Measurements from ENCODE around the gene C12orf57.

The C12orf57 gene

DNA sequence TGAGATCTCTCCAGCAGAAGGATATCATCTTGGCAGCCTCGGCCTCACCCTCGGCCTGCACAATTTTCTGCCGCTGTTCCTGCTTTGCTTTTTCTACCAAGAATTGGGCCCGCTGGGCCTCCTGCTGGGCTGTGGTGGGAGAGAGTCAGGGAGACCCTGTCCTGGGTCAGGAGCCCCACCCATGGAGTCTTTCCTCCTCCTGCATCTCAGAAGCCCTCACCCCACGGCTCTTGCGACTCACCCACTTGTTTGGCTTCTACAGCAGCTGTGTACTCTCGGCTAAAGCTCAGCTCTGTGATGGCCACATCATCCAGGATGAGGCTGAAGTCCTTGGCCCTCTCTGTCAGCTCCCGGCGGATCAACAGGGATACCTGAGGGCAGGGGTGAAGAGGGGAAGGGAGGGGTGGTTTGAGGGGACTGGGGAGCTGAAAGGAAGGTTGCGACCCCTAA, 23.9 kb downstream of the C12orf57 start:
- no peak for DNase-seq

DNA sequence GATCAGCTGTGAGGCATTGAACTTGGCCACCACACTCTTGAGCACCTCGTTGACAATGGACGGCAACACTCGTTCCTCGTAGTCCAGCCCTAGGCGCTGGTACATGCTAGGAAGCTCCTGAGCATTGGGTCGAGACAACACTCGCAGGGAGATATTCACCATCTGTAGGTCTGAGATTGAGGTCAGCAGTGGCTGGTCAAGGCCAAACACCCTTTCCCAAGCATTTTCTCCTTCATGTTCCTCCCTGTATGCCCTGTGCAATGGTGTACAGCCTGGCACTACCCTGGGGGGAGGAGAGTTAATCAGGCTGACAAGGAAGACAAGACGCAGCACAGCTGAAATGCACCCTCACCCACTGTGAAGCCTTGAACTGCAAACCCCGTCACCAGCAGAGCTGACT, 24.6 kb downstream of the C12orf57 start:
- DNase-seq = no peak

- DNase-seq = no peak
Measured at GRCh38 chr12:6970096-6970527, 26.3 kb downstream of the C12orf57 start.

GRCh38 chr12:6974180-6974579, 30.4 kb downstream of the C12orf57 start:
- no peak for DNase-seq

DNA sequence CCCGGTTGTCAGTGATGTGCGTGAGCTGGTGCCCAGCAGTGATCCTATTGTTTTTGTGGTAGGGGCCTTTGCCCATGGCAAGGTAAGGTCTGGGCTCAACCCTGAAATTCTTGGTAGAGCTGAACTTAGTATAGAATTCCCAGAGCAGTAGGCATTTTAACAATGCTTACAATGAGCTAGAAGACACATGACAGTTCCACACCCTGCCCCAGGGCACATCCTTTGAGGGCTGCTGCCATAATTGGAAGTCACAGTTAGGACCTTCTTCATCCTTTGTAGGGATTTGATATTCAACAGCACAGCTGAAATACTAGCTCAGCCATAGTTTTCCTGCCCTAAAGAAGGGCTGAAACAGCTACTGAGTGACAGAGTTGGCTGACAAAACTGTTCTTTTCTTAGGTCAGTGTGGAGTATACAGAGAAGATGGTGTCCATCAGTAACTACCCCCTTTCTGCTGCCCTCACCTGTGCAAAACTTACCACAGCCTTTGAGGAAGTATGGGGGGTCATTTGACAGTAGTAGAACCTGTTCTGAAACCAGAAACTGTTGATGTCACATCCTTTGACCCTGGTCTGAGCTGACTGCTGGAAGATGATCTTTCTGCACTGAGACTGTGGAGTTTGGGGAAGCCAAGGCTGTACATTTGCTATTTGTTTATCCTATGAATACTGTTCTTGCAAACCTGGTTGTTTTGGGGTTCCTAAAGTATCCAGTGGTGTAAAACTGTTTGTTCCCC, 31.6 kb downstream of the C12orf57 start:
- no peak for DNase-seq

- no peak for DNase-seq
Measured at GRCh38 chr12:6977653-6978052, 33.8 kb downstream of the C12orf57 start.

GRCh38 chr12:6978188-6978587, 34.4 kb downstream of the C12orf57 start:
- no peak for DNase-seq

GRCh38 chr12:6978611-6979011, 34.8 kb downstream of the C12orf57 start:
- no peak for DNase-seq

DNA sequence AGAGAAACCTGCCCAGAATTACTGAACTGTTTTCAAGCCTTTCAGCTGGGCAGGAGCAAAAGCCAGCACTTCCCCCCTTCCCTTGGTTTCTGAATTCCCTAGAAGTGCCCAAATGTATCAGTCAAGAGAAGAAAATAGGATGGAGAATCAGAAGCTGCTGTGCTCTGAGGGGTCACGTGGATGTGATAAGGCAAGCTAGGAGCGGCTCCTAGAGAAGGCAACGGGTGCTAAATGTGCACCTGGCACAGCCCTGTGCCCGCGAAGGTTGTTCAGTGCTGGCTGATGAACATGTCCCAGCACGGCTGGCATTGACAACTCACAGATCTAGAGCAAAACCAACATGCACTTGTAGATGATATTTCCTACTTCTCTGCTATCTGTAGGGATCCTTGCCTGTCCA, 35.2 kb downstream of the C12orf57 start:
- DNase-seq = no peak

GRCh38 chr12:6979453-6979852, 35.6 kb downstream of the C12orf57 start:
- no peak for DNase-seq

- DNase-seq = no peak
Measured at GRCh38 chr12:6980075-6980474, 36.3 kb downstream of the C12orf57 start.

GRCh38 chr12:6980740-6981139, 36.9 kb downstream of the C12orf57 start:
- no peak for DNase-seq

DNA sequence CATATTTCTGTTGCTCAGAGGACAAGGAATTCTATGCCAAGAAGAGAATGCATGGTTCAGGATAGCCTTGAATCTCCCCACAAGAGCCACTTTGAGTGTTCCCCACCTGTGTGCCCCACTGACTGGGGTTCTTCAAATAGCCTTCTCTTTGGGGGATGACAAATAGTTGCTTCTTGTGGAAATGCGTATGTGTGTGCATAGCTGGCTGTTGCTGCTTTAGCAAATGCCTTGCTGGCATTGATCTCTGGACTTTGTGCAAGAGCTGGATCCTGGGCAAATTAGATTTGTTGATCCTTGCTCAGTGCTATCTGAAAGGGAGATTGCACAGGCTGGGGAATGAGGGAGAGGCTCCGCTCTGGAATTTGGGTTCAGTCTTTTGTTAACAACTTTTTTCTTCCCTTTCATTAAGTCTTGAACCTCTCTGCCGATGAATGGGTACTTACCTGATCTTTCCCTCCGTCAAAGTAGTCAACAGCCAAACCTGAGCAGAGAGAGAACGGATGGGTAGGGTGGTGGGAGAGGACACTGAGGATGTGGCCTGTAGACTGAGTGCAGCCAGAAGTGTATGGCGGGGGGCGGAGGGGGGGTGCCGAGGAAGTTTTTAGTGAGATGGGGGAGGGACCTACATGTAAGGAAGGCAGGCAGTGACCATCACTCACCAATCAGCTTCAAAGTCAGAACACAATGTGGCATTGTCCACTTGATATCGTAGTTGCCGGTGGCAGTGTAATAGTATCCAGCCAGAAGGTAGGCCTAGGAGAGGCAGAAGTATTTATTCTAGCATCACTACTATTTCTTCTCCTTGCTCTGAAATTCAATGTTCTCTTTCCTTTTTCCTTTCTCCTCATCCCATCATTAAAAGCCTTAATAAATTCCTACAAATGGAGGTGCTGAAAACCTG, 37.6 kb downstream of the C12orf57 start:
- no peak for DNase-seq

DNA sequence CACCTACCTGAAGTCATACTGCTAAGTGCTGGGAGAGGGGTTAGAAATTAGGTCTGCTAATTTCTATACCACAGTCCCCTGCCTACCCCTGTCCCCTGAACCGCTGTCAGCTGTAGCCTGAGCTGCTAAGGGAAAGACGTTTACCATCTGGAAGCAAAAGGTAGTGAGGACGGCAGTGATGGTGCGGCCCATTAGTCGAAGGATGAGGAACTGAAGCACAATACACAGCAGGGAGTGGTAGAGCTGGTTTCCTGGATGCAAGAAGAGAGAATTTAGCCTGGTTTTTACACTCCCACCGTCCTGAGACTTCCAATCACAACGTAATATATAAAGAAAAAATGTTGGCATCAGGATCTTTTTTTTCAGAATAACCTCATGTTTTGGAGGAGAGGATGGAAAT, 38.7 kb downstream of the C12orf57 start:
- no peak for DNase-seq

- no peak for DNase-seq
Measured at GRCh38 chr12:6987956-6988553, 44.2 kb downstream of the C12orf57 start.
